ENCODE results near the gene TTC22. TPM values are rescaled to one million over a fixed set of nuclear protein-coding genes. Genes with fewer than 3 reads are reported as not detected.

The TTC22 gene
- total RNA-seq, 2 donors from 2014 or later, result 12.2 to 15.6 TPM

DNA sequence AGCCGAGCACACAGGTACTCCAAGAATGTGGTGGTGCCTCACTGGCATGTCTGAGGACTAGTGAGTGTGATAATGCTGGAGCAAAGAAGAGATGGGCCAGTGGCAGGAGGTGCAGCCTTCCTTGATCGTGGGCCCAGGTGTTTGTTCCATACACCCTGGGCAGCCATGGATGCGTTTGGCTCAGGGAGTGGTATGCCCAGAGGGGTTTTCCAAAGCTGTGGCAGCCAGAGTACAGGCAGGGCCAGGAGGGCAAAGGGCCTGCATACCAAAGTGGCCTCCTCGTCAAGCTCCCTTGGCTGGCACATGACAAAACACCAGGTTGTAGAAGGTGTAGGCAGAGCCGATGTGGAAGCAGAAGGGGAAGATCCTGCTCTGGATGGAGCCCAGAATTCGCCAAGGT lies 55.8 kb downstream of the TTC22 start:
- ATAC-seq (no peak), DNase-seq (no peak)
- H3K36me3 ChIP-seq (replicated peaks in 1 of 2; ENCODE audit: insufficient read depth in 1 of 2, low read depth in 2 of 2), result peaks cover 0 to 2% of the 10 kb centered on the region in 2 donors
- TF ChIP-seq, protein P1, sequence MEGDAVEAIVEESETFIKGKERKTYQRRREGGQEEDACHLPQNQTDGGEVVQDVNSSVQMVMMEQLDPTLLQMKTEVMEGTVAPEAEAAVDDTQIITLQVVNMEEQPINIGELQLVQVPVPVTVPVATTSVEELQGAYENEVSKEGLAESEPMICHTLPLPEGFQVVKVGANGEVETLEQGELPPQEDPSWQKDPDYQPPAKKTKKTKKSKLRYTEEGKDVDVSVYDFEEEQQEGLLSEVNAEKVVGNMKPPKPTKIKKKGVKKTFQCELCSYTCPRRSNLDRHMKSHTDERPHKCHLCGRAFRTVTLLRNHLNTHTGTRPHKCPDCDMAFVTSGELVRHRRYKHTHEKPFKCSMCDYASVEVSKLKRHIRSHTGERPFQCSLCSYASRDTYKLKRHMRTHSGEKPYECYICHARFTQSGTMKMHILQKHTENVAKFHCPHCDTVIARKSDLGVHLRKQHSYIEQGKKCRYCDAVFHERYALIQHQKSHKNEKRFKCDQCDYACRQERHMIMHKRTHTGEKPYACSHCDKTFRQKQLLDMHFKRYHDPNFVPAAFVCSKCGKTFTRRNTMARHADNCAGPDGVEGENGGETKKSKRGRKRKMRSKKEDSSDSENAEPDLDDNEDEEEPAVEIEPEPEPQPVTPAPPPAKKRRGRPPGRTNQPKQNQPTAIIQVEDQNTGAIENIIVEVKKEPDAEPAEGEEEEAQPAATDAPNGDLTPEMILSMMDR (IDR thresholded peaks at IDR 0.05), result no peak
- H3K27ac ChIP-seq, result no peak overlapping the region
- H3K9me3 ChIP-seq, result no peaks in the 10 kb centered on the region
- H3K4me1 ChIP-seq, result no peaks in the 10 kb centered on the region
- H3K4me3 ChIP-seq, result no peak overlapping the region
- H3K27me3 ChIP-seq, result no peaks in the 10 kb centered on the region
- intact Hi-C loops (cut with DNase I), result no loop called here
- 83 to 87% methylated on average over 5 to 6 of the region's 6 CpGs for WGBS, 2 donors

DNA sequence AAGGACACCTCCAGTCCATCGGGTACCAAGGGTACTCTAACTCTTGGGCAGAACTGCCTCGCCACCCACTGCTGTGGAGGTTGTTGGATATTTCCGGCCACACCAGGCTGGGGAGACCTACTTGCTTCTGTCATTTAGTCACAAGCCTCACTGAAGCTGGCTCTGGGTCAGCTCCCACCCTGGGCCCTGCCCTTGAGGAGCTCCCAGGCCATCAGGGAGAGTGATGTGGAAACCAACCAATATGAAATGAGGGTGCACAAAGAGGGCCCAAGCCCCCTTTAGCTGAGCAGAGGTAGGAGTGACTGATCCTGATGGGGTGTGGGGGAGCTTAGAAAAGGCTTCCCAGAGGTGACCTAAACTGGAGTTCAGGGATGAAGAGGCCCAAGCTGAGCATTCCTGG lies 56.4 kb downstream of the TTC22 start:
- 84 to 89% methylated on average over 3 of the region's 3 CpGs for WGBS, 2 donors
- DNase-seq (no peak), ATAC-seq (no peak)
- H3K4me3 ChIP-seq, result no peak overlapping the region
- peaks cover 0 to 4% of the 10 kb centered on the region in 2 donors for H3K36me3 ChIP-seq (replicated peaks in 1 of 2; ENCODE audit: insufficient read depth in 1 of 2, low read depth in 2 of 2)
- no peaks in the 10 kb centered on the region for H3K4me1 ChIP-seq
- H3K27me3 ChIP-seq, result no peaks in the 10 kb centered on the region
- H3K27ac ChIP-seq, result no peak overlapping the region
- intact Hi-C loops (cut with DNase I), result no loop called here
- no peaks in the 10 kb centered on the region for H3K9me3 ChIP-seq
- TF ChIP-seq POLR2A (IDR thresholded peaks at IDR 0.05), result no peak
- TF ChIP-seq, protein P1 (IDR thresholded peaks at IDR 0.05), result no peak

DNA sequence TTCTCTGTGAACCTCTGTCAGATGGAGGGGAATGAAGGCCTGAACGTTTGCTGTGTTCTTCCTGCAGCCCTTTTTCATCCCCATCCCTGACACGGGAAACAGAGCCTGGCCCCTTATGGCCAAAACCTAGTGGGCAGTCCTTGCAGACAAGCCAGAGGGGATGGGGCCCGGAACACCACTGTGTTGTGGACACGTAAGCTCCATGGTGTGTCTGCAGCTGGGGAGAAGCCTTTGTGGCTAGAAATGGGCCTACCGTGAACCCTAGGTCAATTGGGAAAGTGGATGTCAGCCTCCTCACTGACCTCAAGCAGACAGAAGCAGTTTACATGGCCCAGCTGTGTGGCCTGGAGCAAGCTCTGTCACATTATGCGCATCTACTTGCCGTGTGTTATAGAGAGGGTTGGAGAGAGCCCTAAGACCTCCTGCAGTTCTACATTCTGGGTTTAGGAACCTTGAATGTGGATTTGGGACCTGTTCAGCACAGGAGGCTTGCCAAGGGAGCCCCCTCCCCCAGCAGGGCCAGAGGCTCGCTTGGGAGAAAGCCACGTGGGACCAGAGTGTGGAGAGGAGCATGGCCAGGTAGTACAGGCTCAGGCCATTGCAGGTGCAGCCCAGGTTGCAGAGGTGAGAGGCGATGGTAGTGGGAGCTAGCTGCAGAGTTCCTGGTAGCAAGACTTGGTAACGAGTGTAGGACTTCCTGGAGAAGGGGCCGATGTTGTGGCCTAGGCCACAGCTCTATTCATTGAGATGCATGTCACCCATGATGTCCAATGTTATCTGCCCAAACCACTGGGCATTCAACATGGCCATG lies 57.5 kb downstream of the TTC22 start:
- Histone ChIP-seq H3K4me3 (no peak overlapping the region), H3K36me3 (replicated peaks in 1 of 2; ENCODE audit: insufficient read depth in 1 of 2, low read depth in 2 of 2) (peaks cover 0 to 8% of the 10 kb centered on the region in 2 donors), H3K9me3 (no peaks in the 10 kb centered on the region), H3K4me1 (no peaks in the 10 kb centered on the region), H3K27me3 (no peaks in the 10 kb centered on the region), H3K27ac (no peak overlapping the region)
- 79 to 89% methylated on average over 7 to 12 of the region's 12 CpGs for WGBS, 2 donors
- DNase-seq (no peak), ATAC-seq (no peak)
- intact Hi-C loops (cut with DNase I), result no loop called here
- TF ChIP-seq POLR2A (IDR thresholded peaks at IDR 0.05), result no peak
- TF ChIP-seq, protein P1 (IDR thresholded peaks at IDR 0.05), result no peak

DNA sequence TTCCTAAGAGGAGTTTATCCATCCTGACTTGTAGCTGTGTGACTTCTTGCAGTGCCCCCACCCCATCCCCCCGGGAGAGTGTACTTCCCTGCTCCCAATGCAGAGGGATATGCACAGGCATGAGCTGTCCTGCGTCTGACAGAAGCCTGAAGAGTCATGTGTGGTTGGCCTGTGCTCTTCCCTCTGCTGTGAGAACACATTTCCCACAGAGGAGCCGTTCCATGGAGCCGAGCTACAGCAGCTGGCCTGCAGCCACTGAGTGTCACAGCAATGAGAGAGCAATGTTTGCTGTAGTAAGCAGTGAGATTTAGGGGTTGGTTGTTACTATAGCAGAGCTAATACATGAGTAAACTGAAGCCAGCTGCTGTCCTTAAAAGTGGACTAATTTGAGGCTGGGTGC lies 58.8 kb downstream of the TTC22 start:
- peaks cover 0 to 16% of the 10 kb centered on the region in 2 donors for H3K36me3 ChIP-seq (replicated peaks in 1 of 2; ENCODE audit: insufficient read depth in 1 of 2, low read depth in 2 of 2)

More for the DNA sequence above, 58.8 kb downstream of the TTC22 start:
- no peak for TF ChIP-seq POLR2A (IDR thresholded peaks at IDR 0.05)
- TF ChIP-seq, protein P1 (IDR thresholded peaks at IDR 0.05), result no peak
- no peak overlapping the region for H3K4me3 ChIP-seq
- H3K4me1 ChIP-seq, result no peaks in the 10 kb centered on the region
- H3K9me3 ChIP-seq, result no peaks in the 10 kb centered on the region
- intact Hi-C loops (cut with DNase I), result no loop called here
- H3K27me3 ChIP-seq, result no peaks in the 10 kb centered on the region
- DNase-seq (no peak), ATAC-seq (no peak)
- WGBS, 2 donors, result 79 to 91% methylated on average over 4 of the region's 4 CpGs
- no peak overlapping the region for H3K27ac ChIP-seq
